ENCODE data around the gene ZDHHC17.

The ZDHHC17 gene

DNA sequence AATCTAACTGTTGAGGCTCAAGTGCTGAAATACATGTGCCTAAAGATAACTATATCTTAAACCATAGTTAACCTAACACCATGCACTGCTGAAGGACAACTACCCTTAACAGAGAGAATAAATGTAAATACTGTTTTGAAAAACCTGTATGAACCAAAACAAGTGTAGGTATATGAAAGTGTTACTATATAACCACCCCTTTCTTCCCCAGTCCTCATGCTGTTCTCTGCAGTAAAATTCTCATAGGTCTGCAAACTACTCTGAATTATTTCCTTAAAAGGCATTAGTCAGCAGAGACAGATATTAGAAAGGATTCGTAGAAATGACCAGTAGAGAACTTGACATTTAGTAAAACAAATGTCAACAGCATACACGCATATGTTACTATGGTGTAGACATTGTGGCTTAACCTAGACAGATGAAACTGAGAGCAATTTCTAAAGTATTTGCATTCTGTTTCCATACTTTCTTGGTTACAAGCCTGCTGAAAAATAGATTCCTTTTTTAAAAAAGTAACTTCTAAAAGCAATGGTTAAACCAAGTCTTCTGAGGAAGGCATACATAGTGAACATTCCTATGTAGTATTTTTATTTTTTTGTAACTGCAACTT is 101.0 kb downstream of the ZDHHC17 start:
- H3K36me3 ChIP-seq (ENCODE audit: insufficient read depth), result no peaks in the 10 kb centered on the region
- no peaks in the 10 kb centered on the region for H3K27me3 ChIP-seq (ENCODE audit: insufficient read depth, low read depth)
- no peak overlapping the region for H2AFZ ChIP-seq (ENCODE audit: low read depth)
- peak overlapping the region; percentile 4; the same call in 1 of the 2 replicates for H3K9ac ChIP-seq
- H3K79me2 ChIP-seq (ENCODE audit: insufficient read depth, low read depth), result no peaks in the 10 kb centered on the region
- TF ChIP-seq, protein P1, sequence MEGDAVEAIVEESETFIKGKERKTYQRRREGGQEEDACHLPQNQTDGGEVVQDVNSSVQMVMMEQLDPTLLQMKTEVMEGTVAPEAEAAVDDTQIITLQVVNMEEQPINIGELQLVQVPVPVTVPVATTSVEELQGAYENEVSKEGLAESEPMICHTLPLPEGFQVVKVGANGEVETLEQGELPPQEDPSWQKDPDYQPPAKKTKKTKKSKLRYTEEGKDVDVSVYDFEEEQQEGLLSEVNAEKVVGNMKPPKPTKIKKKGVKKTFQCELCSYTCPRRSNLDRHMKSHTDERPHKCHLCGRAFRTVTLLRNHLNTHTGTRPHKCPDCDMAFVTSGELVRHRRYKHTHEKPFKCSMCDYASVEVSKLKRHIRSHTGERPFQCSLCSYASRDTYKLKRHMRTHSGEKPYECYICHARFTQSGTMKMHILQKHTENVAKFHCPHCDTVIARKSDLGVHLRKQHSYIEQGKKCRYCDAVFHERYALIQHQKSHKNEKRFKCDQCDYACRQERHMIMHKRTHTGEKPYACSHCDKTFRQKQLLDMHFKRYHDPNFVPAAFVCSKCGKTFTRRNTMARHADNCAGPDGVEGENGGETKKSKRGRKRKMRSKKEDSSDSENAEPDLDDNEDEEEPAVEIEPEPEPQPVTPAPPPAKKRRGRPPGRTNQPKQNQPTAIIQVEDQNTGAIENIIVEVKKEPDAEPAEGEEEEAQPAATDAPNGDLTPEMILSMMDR (conservative IDR thresholded peaks at IDR 0.05; ENCODE audit: low read depth, low read length), result no peak
- peaks cover 34% of the 10 kb centered on the region for H3K4me1 ChIP-seq (ENCODE audit: low read depth, poor library complexity, severe bottlenecking)
- H3K4me3 ChIP-seq (IDR thresholded peaks at IDR 0.05; ENCODE audit: insufficient read depth, low read depth, low read length), result no peak overlapping the region
- H4K20me1 ChIP-seq (ENCODE audit: insufficient read depth), result no peaks in the 10 kb centered on the region
- H3K4me2 ChIP-seq, result peak overlapping the region; percentile 52
- H3K27ac ChIP-seq, result peak overlapping the region; percentile 43

DNA sequence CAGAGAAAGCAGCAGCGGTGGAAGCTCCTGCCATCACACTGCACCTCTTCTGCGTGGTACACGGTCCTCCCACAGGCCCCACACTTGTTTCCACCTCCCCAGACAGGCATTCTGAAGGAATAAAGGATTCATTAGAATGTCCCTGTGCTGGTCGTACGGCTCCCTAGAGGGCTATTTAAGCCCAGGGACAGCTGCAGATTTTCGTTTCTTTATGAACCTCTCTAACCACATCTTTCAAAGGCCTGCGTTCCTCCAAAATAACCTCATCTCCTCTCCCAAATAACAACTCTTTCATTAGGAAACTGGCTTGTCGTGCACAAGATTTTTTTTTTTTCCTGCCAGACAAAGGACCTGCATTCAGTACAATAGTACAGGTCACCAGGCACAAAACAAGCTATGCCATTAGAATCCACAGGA is 102.2 kb downstream of the ZDHHC17 start:
- H4K20me1 ChIP-seq (ENCODE audit: insufficient read depth), result no peaks in the 10 kb centered on the region
- no peaks in the 10 kb centered on the region for H3K27me3 ChIP-seq (ENCODE audit: insufficient read depth, low read depth)
- H2AFZ ChIP-seq (ENCODE audit: low read depth), result no peak overlapping the region
- H3K36me3 ChIP-seq (ENCODE audit: insufficient read depth), result no peaks in the 10 kb centered on the region
- H3K27ac ChIP-seq, result no peak overlapping the region
- TF ChIP-seq, protein P1 (conservative IDR thresholded peaks at IDR 0.05; ENCODE audit: low read depth, low read length), result no peak
- H3K4me1 ChIP-seq (ENCODE audit: low read depth, poor library complexity, severe bottlenecking), result peaks cover 23% of the 10 kb centered on the region
- H3K4me3 ChIP-seq (IDR thresholded peaks at IDR 0.05; ENCODE audit: insufficient read depth, low read depth, low read length), result no peak overlapping the region
- H3K79me2 ChIP-seq (ENCODE audit: insufficient read depth, low read depth), result no peaks in the 10 kb centered on the region
- H3K4me2 ChIP-seq, result no peak overlapping the region
- H3K9ac ChIP-seq, result no peak overlapping the region

- TF ChIP-seq, protein P1 (conservative IDR thresholded peaks at IDR 0.05; ENCODE audit: low read depth, low read length), result no peak
- no peak overlapping the region for H3K27ac ChIP-seq
- no peaks in the 10 kb centered on the region for H4K20me1 ChIP-seq (ENCODE audit: insufficient read depth)
- no peak overlapping the region for H3K4me3 ChIP-seq (IDR thresholded peaks at IDR 0.05; ENCODE audit: insufficient read depth, low read depth, low read length)
- H3K9ac ChIP-seq, result no peak overlapping the region
- H2AFZ ChIP-seq (ENCODE audit: low read depth), result no peak overlapping the region
- H3K4me2 ChIP-seq, result no peak overlapping the region
- H3K4me1 ChIP-seq (ENCODE audit: low read depth, poor library complexity, severe bottlenecking), result peaks cover 23% of the 10 kb centered on the region
- H3K36me3 ChIP-seq (ENCODE audit: insufficient read depth), result no peaks in the 10 kb centered on the region
- no peaks in the 10 kb centered on the region for H3K79me2 ChIP-seq (ENCODE audit: insufficient read depth, low read depth)
- H3K27me3 ChIP-seq (ENCODE audit: insufficient read depth, low read depth), result no peaks in the 10 kb centered on the region
Observed at GRCh38 chr12:76866726-76867125, 102.8 kb downstream of the ZDHHC17 start.

DNA sequence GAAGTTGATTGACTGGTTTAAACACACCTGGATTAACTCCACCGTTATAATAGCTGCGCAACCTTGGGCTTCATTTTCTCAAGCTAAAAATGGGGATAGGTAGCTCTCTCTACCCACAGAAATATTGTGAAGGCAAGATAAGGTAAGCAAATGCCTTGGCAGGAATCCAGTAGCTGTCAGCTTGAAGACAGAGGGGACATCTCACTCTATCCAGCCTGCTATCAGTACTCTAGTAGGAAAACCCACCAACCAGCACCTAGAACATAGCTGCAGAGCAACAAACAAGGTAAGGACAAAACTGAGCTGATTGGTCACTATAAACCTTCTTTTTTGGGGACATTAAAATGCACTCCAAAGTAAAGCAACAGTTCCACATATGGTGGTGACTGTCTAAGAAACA is 107.2 kb downstream of the ZDHHC17 start:
- TF ChIP-seq, protein P1 (conservative IDR thresholded peaks at IDR 0.05; ENCODE audit: low read depth, low read length), result no peak
- Histone ChIP-seq H3K4me1 (ENCODE audit: low read depth, poor library complexity, severe bottlenecking) (no peaks in the 10 kb centered on the region), H3K79me2 (ENCODE audit: insufficient read depth, low read depth) (no peaks in the 10 kb centered on the region), H2AFZ (ENCODE audit: low read depth) (no peak overlapping the region), H4K20me1 (ENCODE audit: insufficient read depth) (no peaks in the 10 kb centered on the region), H3K9ac (no peak overlapping the region), H3K36me3 (ENCODE audit: insufficient read depth) (no peaks in the 10 kb centered on the region), H3K27ac (no peak overlapping the region), H3K4me3 (IDR thresholded peaks at IDR 0.05; ENCODE audit: insufficient read depth, low read depth, low read length) (no peak overlapping the region), H3K4me2 (no peak overlapping the region), H3K27me3 (ENCODE audit: insufficient read depth, low read depth) (no peaks in the 10 kb centered on the region)

Data from KMS-11 (cell line).